Measurements from ENCODE around the gene GPR63.

GPR63 gene

DNA sequence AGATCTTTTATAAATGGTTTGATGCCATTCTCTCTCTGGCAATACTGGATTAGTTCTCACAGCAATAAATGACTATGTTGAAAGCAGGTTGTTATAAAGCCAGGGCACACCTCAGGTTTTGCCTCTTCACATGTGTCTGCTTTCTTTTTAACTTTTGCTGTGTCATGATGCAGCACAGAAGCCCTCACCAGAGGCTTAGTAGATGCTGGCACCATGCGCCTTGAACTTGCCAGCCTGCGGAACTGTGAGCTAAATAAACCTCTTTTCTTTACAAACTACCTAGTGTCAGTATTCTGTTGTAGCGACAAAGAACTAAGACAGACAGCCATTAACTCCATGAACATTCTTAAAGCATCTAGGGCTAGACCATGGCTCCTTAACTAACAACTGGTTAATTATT lies 15.3 kb upstream of the GPR63 start:
- no peak overlapping the region for H2BK5ac ChIP-seq (ENCODE audit: low read length)
- no peak for DNase-seq (ENCODE audit: low spot score)

DNA sequence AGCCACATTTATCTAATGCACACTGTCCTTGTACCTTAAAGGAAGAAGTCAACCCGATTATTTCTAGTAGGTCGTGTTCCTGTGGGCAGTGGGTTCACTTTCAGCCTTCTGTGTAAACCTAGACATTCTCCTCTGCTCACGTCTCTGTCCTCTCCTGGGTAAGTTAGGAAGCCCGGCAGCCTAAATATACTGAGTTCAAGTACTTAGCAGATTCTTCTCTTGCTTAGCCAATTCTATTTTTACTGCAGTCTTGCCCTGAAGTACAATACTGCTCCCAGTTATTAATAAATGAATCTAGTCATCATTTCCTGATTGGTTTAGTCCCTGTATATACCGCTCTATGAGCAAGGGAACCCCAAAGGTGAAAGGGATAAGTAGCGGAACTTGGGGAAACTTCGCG lies 14.6 kb upstream of the GPR63 start:
- WGBS, 2 donors (ENCODE audit: extremely low coverage in 2 of 2, insufficient read length in 2 of 2, insufficient replicate concordance in 1 of 2): no CpG with 5 or more reads among the region's 8 CpGs
- Histone ChIP-seq H3K4me3 (ENCODE audit: low read length in 2 of 2) (no peak overlapping the region), H3K9me3 (replicated peaks in 1 of 2; ENCODE audit: control insufficient read depth in 2 of 2, insufficient read depth in 1 of 2, low read depth in 1 of 2, low read length in 2 of 2) (no peaks in the 10 kb centered on the region), H3K18ac (ENCODE audit: low read length) (no peak overlapping the region), H2AK5ac (ENCODE audit: low read depth, low read length) (no peak overlapping the region), H4K8ac (ENCODE audit: low read depth, low read length) (no peak overlapping the region), H3K14ac (ENCODE audit: low read length) (no peak overlapping the region), H3K79me1 (ENCODE audit: low read depth, low read length) (no peaks in the 10 kb centered on the region), H2BK5ac (ENCODE audit: low read length) (no peak overlapping the region), H3K9ac (ENCODE audit: low read depth, low read length, poor library complexity) (no peak overlapping the region), H3K36me3 (replicated peaks in 1 of 2; ENCODE audit: control insufficient read depth in 2 of 2, insufficient read depth in 2 of 2, low read length in 2 of 2) (no peaks in the 10 kb centered on the region), H2BK12ac (ENCODE audit: low read length) (no peak overlapping the region), H2BK15ac (ENCODE audit: low read length) (no peak overlapping the region), H3K4me2 (ENCODE audit: insufficient read depth, low read length, poor library complexity, severe bottlenecking) (no peak overlapping the region), H3K23ac (ENCODE audit: low read depth, low read length, poor library complexity) (no peak overlapping the region), H3K27ac (replicated peaks; ENCODE audit: low read length) (no peak overlapping the region), H2BK120ac (ENCODE audit: low read depth, low read length) (no peak overlapping the region), H3K4me1 (ENCODE audit: control insufficient read depth in 2 of 2, insufficient read depth in 1 of 2, low read depth in 1 of 2, low read length in 2 of 2) (no peaks in the 10 kb centered on the region), H3K4ac (ENCODE audit: low read length) (no peak overlapping the region), H2AFZ (ENCODE audit: low read length) (no peak overlapping the region), H4K91ac (ENCODE audit: low read depth, low read length, poor library complexity) (no peak overlapping the region), H3K27me3 (ENCODE audit: control insufficient read depth in 3 of 3, insufficient read depth in 3 of 3, low read depth in 1 of 3, low read length in 3 of 3) (peaks cover 0 to 3% (median 0%) of the 10 kb centered on the region in 3 experiments)
- no peak for DNase-seq (ENCODE audit: low spot score)

More for the DNA sequence above, 15.3 kb upstream of the GPR63 start:
- H3K9me3 ChIP-seq (replicated peaks in 1 of 2; ENCODE audit: control insufficient read depth in 2 of 2, insufficient read depth in 1 of 2, low read depth in 1 of 2, low read length in 2 of 2): no peaks in the 10 kb centered on the region
- no peaks in the 10 kb centered on the region for H3K79me1 ChIP-seq (ENCODE audit: low read depth, low read length)
- no peak overlapping the region for H3K4me2 ChIP-seq (ENCODE audit: insufficient read depth, low read length, poor library complexity, severe bottlenecking)
- H2BK12ac ChIP-seq (ENCODE audit: low read length): no peak overlapping the region
- H3K4me3 ChIP-seq (ENCODE audit: low read length in 2 of 2): no peak overlapping the region
- no peak overlapping the region for H3K18ac ChIP-seq (ENCODE audit: low read length)
- H2AK5ac ChIP-seq (ENCODE audit: low read depth, low read length): no peak overlapping the region
- no CpG with 5 or more reads among the region's 3 CpGs for WGBS, 2 donors (ENCODE audit: extremely low coverage in 2 of 2, insufficient read length in 2 of 2, insufficient replicate concordance in 1 of 2)
- no peak overlapping the region for H2BK15ac ChIP-seq (ENCODE audit: low read length)
- H3K36me3 ChIP-seq (replicated peaks in 1 of 2; ENCODE audit: control insufficient read depth in 2 of 2, insufficient read depth in 2 of 2, low read length in 2 of 2): no peaks in the 10 kb centered on the region
- H2AFZ ChIP-seq (ENCODE audit: low read length): no peak overlapping the region
- no peak overlapping the region for H3K9ac ChIP-seq (ENCODE audit: low read depth, low read length, poor library complexity)
- H3K4ac ChIP-seq (ENCODE audit: low read length): no peak overlapping the region
- H3K23ac ChIP-seq (ENCODE audit: low read depth, low read length, poor library complexity): no peak overlapping the region
- no peak overlapping the region for H3K27ac ChIP-seq (replicated peaks; ENCODE audit: low read length)
- no peak overlapping the region for H4K91ac ChIP-seq (ENCODE audit: low read depth, low read length, poor library complexity)
- H3K27me3 ChIP-seq (ENCODE audit: control insufficient read depth in 3 of 3, insufficient read depth in 3 of 3, low read depth in 1 of 3, low read length in 3 of 3): peaks cover 0 to 3% (median 0%) of the 10 kb centered on the region in 3 experiments
- H3K14ac ChIP-seq (ENCODE audit: low read length): no peak overlapping the region
- H3K4me1 ChIP-seq (ENCODE audit: control insufficient read depth in 2 of 2, insufficient read depth in 1 of 2, low read depth in 1 of 2, low read length in 2 of 2): no peaks in the 10 kb centered on the region
- no peak overlapping the region for H2BK120ac ChIP-seq (ENCODE audit: low read depth, low read length)
- H4K8ac ChIP-seq (ENCODE audit: low read depth, low read length): no peak overlapping the region

DNA sequence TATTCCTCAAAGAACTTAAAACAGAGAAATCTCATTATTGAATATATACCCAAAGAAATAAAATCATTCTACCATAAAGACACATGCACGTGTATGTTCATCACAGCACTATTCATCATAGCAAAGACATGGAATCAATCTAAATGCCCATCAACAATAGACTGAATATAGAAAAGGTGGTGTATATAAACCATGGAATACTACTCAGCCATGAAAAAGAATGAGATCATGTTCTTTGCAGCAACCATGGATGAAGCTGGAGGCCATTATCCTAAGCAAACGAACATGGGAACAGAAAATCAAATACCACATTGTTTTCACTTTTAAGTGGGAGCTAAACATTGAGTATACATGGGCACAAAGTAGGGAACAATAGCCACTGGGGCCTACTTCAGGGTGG lies 12.3 kb upstream of the GPR63 start:
- H4K91ac ChIP-seq (ENCODE audit: low read depth, low read length, poor library complexity): no peak overlapping the region
- no peak overlapping the region for H3K18ac ChIP-seq (ENCODE audit: low read length)
- no peaks in the 10 kb centered on the region for H3K36me3 ChIP-seq (replicated peaks in 1 of 2; ENCODE audit: control insufficient read depth in 2 of 2, insufficient read depth in 2 of 2, low read length in 2 of 2)
- H3K14ac ChIP-seq (ENCODE audit: low read length): no peak overlapping the region
- H3K9ac ChIP-seq (ENCODE audit: low read depth, low read length, poor library complexity): no peak overlapping the region
- H3K4me1 ChIP-seq (ENCODE audit: control insufficient read depth in 2 of 2, insufficient read depth in 1 of 2, low read depth in 1 of 2, low read length in 2 of 2): no peaks in the 10 kb centered on the region
- H3K4me2 ChIP-seq (ENCODE audit: insufficient read depth, low read length, poor library complexity, severe bottlenecking): no peak overlapping the region
- H3K23ac ChIP-seq (ENCODE audit: low read depth, low read length, poor library complexity): no peak overlapping the region
- H2BK15ac ChIP-seq (ENCODE audit: low read length): no peak overlapping the region
- no peak overlapping the region for H2BK5ac ChIP-seq (ENCODE audit: low read length)
- no peak overlapping the region for H3K27ac ChIP-seq (replicated peaks; ENCODE audit: low read length)
- no peak overlapping the region for H2BK12ac ChIP-seq (ENCODE audit: low read length)
- no peak overlapping the region for H2AK5ac ChIP-seq (ENCODE audit: low read depth, low read length)
- WGBS, 2 donors (ENCODE audit: extremely low coverage in 2 of 2, insufficient read length in 2 of 2, insufficient replicate concordance in 1 of 2): no CpG with 5 or more reads among the region's 2 CpGs
- H3K4me3 ChIP-seq (ENCODE audit: low read length in 2 of 2): no peak overlapping the region
- no peak overlapping the region for H2BK120ac ChIP-seq (ENCODE audit: low read depth, low read length)
- H3K4ac ChIP-seq (ENCODE audit: low read length): no peak overlapping the region
- H4K8ac ChIP-seq (ENCODE audit: low read depth, low read length): no peak overlapping the region
- no peaks in the 10 kb centered on the region for H3K27me3 ChIP-seq (ENCODE audit: control insufficient read depth in 3 of 3, insufficient read depth in 3 of 3, low read depth in 1 of 3, low read length in 3 of 3)
- H2AFZ ChIP-seq (ENCODE audit: low read length): no peak overlapping the region
- no peaks in the 10 kb centered on the region for H3K79me1 ChIP-seq (ENCODE audit: low read depth, low read length)
- no peaks in the 10 kb centered on the region for H3K9me3 ChIP-seq (replicated peaks in 1 of 2; ENCODE audit: control insufficient read depth in 2 of 2, insufficient read depth in 1 of 2, low read depth in 1 of 2, low read length in 2 of 2)
- DNase-seq (ENCODE audit: low spot score): no peak

DNA sequence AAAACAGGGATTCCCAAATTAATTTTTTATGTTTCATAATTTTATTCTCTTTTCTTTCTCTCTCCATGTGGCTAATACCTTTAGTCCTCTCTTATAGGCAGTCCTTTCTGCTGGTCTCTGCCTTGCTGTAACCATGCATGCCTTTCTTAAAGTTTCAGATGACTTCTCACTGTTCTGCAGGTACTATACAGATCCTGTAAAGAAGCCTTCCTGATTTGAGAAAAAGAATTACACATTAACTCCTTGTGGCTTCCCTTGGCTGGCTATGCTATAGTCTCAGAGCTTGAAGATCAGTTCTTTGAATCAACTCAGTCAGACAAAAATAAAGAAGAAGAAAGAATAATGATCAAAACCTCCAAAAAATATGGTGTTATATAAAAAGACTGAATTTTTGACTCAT lies 7.3 kb upstream of the GPR63 start:
- Histone ChIP-seq H3K4me2 (ENCODE audit: insufficient read depth, low read length, poor library complexity, severe bottlenecking) (no peak overlapping the region), H3K9me3 (replicated peaks in 1 of 2; ENCODE audit: control insufficient read depth in 2 of 2, insufficient read depth in 1 of 2, low read depth in 1 of 2, low read length in 2 of 2) (no peaks in the 10 kb centered on the region), H3K27ac (replicated peaks; ENCODE audit: low read length) (no peak overlapping the region), H3K4me3 (ENCODE audit: low read length in 2 of 2) (no peak overlapping the region), H2AFZ (ENCODE audit: low read length) (no peak overlapping the region), H2BK120ac (ENCODE audit: low read depth, low read length) (no peak overlapping the region), H3K23ac (ENCODE audit: low read depth, low read length, poor library complexity) (no peak overlapping the region), H3K18ac (ENCODE audit: low read length) (no peak overlapping the region), H4K91ac (ENCODE audit: low read depth, low read length, poor library complexity) (no peak overlapping the region), H2BK15ac (ENCODE audit: low read length) (no peak overlapping the region), H2BK5ac (ENCODE audit: low read length) (no peak overlapping the region), H3K14ac (ENCODE audit: low read length) (no peak overlapping the region), H3K4me1 (ENCODE audit: control insufficient read depth in 2 of 2, insufficient read depth in 1 of 2, low read depth in 1 of 2, low read length in 2 of 2) (no peaks in the 10 kb centered on the region), H2BK12ac (ENCODE audit: low read length) (no peak overlapping the region), H2AK5ac (ENCODE audit: low read depth, low read length) (no peak overlapping the region), H3K27me3 (ENCODE audit: control insufficient read depth in 3 of 3, insufficient read depth in 3 of 3, low read depth in 1 of 3, low read length in 3 of 3) (peaks cover 0 to 12% (median 0%) of the 10 kb centered on the region in 3 experiments), H3K4ac (ENCODE audit: low read length) (no peak overlapping the region), H3K79me1 (ENCODE audit: low read depth, low read length) (no peaks in the 10 kb centered on the region), H3K9ac (ENCODE audit: low read depth, low read length, poor library complexity) (no peak overlapping the region), H4K8ac (ENCODE audit: low read depth, low read length) (no peak overlapping the region), H3K36me3 (replicated peaks in 1 of 2; ENCODE audit: control insufficient read depth in 2 of 2, insufficient read depth in 2 of 2, low read length in 2 of 2) (no peaks in the 10 kb centered on the region)
- DNase-seq (ENCODE audit: low spot score): no peak
